Peyer's patch (tissue), 4 donors: ENCODE measurements around the gene MGAT4C.

Source experiments
- CTCF ChIP-seq, 6 experiments: fragments of 450-650 bp in 4 of 6; fragments of 200-600 bp in 2 of 6; sonication (generic) in 1 of 6; IDR thresholded peaks; one replicate each; pipeline ENCODE4 v1.5.1; 2017 to 2019; ENCODE audit warnings: antibody characterized with exemption in 6 of 6, mild to moderate bottlenecking in 3 of 6, moderate library complexity in 1 of 6
- POLR2A ChIP-seq, 2 donors: fragments of 450-650 bp; IDR thresholded peaks; one replicate each; pipeline ENCODE4 v1.5.1; 2017; ENCODE audit warnings: antibody characterized with exemption in 2 of 2, mild to moderate bottlenecking in 2 of 2, moderate library complexity in 2 of 2

DNA sequence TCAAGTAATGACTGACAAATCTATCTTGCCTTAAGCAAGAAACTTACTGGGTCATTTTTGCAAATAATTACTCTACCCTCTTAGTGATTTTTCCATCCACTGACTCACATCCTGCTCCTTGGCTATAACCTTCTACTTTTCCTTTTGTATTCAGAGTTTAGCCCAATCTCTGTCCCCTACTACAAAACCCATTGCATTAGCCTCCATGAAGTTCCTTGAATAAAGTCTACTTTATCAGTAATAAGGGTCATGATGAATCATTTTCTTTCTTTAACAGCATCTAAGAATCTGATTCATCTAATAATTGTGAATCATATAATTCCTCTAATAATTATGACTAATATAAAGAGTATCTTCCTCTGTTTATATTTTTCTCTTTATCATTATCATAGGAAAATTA lies 249.5 kb downstream of the MGAT4C start:
- TF ChIP-seq CTCF (IDR thresholded peaks at IDR 0.05) (no peak), POLR2A (IDR thresholded peaks at IDR 0.05) (no peak)
